Anterior cingulate cortex (tissue), 58 donors: ENCODE results near the gene RALGPS2.
A peak's percentile ranks its signal among the peaks of the same experiment; 100 is the strongest.
"Not testable (repeated sequence)": the region's sequence is repeated elsewhere in the genome, so short reads cannot be mapped to it uniquely, and the experiment has no call there.

Experiments used
- DNase-seq, 58 donors: peaks; one replicate each; lab custom pipeline; 2025; lab: John Stamatoyannopoulos, UW

The RALGPS2 gene

DNA sequence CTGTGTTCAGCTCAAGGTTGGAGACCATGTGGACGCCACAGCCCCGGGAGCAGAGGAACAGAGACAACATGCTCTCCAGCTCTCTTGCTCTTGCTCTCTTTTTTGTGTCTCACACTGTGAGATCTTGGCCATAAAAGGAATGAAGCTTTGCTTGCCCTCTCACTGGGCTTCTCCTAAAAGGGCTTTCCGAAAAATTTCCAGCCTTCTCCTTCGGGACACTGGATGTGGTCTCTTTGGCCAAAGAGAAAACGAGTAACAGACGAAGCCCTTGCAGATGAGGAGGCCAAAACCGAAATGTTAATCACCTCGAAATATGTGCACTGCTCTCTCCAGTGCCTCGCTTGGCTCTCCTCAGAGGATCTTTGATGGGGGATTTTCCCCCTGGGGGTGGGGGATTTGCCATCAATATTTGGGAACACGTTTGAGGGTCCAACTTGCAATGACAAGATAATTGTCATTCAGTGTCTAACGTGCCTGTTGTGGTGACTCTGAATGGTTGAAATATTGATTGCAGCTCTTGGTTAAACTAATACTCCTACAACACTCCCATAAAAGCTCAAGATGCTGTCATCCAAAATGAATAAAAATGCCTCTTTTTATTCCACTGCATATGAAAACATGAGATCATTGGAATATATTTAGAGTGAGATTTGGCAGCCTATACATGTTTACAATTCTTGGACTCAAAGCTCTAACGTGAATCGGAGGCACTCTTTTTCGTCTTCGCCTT lies 214.5 kb downstream of the RALGPS2 start:
- DNase-seq, result no peak

DNA sequence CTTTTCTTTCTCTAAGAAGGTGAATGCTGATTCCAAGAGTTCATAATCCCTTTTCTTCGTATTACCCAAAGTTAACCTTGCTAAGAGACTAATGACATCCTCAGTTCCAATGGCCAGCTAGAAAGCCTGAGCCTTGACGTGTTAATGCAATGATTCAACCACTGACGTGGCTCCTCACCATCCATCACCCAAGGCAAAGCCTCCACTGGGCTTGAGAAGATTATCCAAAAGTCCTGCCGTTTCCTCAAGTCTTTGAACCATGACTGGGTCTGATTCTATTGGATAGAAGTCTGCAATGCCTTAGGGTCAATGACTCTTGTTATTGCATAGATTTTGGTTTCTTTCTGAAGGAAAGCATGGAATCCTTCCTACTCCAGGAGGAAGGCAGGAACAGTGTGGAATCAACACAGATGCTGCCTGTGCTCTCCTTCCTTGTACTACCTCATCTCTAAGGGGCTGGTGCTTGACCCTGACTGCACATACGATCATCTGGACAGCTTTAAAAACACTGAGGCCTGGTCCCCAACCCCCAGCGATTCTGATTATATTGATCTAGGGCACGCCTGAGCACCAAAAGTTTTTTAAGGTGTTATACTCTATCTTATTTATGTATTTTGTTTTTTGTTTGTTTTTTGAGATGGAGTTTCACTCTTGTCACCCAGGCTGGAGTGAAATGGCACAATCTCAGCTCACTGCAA lies 215.2 kb downstream of the RALGPS2 start:
- DNase-seq, result no peak

DNA sequence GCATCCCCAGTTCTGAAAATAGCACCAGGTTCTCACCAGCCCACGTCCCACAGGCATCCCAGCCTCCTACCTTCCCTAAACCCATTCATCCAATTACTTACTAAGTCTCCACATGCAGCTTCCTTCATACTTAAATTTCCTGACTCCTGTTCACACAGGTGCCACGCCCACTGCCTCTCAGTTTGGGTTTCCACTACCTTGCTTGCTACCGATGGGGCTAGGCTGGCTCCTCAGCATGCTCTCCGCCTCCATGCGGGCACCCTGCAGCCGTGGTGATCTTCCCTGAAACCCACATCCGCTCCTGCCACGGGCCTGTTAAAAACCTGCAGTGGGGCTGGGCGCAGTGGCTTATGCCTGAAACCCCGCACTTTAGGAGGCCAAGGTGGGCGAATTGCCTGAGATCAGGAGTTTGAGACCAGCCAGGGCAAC lies 216.2 kb downstream of the RALGPS2 start:
- peak in 2 of 58 donors; percentile 6 to 23 for DNase-seq

DNA sequence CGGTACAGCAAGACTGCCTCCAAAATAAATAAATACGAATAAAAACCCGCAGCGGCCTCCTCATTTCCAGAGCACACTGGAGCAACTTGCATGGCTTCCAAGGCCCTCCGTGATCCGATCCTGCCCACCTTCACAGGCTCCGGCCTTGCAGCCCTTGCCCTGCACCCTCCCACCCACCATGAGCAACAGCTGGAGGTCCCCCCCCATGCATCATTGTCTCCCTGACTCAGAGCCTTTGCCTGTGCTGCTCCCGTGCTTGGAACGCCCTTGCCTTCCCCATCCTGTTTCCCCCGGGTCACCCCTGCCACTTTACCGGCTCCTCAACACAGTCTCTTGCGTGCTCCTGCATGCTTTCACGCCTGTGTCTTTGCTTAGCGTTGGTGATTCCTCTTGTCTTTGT lies 216.8 kb downstream of the RALGPS2 start:
- no peak for DNase-seq

DNA sequence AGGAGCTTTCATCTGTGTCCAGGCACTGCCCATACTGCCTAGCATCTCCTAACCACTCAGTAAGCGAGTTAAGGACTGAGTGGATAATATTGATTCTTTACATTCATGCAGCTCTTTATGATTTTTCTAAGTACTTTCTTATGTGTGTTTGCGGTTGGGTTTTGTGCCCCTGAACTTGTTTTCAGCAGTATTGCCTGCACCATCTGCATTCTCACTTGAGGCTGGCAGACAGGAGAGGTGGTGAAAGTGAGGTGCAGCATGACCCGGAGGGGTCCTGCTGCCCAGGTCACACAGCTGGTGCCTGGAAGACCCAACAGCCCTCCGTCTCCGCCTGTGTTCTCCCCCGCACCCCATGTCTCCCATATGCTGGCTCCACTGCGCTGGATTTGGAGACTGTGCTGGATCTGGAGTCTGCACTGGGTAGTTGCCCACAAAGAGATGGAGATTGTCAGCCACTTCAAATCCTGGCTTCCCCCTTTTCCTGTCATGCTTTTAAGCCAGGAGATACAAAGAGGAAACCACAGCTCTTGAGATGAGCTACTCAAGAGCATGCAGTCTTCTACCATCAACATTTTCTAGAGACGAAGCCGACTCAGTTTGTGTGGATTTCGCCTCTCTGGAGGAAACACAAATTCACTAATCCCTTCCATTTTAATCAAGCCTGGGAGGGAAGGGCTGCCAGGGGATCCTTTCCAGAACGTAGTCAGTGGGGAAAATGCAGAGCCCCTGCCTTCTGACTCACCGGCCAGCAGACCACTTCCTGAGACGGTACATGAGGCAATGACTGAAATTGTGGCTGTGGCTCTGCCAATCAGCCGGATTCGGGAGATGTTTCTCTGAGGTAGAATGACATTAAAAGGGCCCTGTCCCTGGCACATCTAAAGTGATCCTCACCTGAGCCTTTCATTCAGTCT lies 217.5 kb downstream of the RALGPS2 start:
- DNase-seq, result no peak

DNA sequence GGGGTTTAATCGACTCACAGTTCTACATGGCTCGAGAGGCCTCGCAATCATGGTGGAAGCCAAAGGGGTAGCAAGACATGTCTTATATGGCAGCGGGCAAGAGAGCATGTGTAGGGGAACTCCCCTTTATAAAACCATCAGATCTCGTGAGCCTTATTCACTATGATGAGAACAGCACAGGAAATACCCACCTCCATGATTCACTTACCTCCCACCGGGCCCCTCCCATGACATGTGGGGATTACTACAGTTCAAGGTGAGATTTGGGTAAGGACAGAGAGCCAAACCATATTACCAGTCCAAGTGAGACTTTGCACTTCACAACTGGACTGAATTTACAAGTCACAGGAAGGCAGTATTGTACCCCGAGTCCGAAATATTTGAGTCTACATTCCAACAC lies 219.7 kb downstream of the RALGPS2 start:
- DNase-seq, result no peak

DNA sequence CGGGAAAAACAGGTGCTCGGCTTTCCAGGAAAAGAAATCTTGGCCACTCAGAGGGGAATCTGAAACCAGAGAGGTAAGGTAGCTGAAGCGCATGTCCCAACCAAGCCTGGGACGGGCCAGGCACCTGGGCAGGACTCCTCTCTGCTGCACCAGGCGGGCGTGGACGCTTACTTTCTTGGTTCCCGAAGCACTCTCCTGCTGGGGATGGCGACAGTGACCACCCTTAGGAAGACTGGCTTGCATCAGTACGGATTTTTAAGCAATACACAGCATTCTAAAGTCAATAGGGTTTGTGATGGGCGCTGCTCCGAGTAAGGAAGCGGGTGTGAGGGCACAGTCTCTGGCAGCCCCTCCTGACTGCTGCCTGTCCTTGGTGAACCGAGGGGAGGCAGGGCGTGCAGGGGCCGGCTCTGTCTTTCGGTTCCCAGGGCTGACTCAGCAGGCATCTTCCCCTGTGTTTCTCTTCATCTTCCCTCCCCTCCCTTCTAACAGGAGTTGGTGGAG lies 220.8 kb downstream of the RALGPS2 start:
- no peak for DNase-seq

DNA sequence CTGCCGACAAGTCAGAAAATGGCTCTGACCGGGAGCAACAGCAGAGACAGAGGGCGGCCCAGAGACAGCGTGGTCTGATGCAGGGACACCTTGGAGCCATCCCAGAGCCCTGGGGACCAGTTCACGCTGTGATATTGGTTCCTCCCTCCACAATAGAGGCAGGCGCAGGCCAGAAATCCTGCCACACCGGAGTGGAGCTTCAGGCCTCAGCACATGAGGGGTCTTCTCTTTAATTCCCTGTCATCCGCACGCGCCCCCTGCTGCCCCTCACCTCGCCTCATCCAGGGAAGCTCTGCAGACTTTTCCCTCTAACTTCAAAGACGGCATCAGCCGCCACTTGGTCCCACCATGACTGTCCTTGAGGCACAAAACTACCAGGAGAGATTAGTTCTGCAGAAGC lies 221.4 kb downstream of the RALGPS2 start:
- DNase-seq, result no peak

DNA sequence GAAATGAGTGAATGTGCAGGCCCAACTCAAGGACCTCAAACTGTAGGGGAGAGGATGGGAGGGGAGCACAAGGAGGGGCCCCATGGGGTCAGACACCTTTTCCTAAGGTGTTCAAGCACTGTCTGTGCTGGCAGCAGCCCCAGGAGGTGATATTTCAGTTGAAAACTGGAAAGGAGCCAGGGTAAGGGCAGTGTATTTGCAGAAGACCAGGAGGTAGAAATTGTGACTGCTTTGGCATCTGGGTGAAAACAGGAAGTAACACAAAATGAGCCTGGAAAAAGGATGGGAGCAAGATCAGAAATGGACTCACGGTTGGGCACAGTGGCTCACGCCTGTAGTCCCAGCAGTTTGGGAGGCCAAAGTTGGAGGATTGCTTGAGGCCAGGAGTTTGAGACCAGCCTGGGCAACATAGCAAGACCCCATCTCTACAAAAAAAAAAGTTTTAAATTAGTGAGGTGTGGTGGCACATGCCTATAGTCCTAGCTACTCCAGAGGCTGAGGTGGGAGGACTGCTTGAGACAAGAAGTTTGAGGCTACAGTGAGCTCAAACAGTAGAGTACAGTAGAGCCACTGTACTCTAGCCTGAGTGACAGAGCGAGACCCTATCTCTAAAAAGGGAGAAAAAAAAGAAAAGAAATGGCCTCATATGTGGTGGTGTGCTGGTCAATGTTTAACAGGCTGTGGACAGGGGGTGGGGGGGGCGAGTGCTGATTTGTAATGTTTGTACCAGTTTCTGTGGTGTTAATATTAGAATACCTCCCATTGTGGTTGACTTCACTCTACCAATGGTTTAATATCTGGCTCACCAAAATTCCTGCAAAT lies 222.0 kb downstream of the RALGPS2 start:
- no peak for DNase-seq

DNA sequence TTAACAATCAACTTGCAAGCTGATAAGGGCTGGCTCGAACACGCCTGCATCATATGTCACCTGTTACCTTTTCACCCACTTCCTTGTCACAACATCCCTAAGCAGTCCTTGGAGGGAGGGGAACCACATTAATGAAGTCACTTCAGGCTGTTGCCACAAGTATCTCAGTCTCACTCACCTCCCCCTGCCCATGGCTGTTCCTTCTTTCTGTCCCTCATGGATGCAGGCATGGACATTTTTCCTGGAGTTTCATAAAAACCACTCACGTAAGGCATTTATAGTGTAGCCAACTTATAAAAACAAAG lies 222.6 kb downstream of the RALGPS2 start:
- DNase-seq, result no peak

DNA sequence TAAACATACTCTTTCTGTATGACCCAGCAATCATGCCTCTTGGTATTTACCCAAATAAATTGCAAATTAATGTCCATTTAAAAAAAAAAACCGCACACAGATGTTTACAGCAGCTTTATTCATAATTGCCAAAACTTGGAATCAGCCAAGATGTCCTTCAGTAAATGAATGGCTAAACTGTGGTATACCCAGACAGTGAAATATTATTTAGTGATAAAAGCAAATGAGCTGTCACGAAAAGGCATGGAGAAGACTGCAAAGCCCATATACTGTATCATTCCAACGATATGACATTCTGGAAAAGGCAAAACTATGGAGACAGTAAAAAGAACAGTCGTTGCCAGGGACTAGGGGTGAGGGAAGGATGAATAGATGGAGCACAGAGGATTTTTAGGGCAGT lies 223.6 kb downstream of the RALGPS2 start:
- no peak for DNase-seq

DNA sequence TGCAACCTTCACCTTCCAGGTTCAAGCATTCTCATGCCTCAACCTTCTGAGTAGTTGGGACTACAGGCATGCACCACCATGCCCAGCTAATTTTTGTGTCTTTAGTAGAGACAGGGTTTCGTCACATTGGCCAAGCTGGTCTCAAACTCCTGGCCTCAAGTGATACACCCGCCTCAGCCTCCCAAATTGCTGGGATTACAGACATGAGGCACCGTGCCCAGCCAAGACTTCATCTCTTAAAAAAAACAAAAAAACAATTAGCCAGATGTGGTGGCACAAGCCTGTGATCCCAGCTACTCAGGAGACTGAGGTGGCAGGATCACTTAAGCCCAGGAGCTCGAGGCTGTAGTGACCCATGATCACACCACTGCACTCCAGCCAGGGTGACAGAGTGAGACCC lies 224.8 kb downstream of the RALGPS2 start:
- not testable (repeated sequence) for DNase-seq

DNA sequence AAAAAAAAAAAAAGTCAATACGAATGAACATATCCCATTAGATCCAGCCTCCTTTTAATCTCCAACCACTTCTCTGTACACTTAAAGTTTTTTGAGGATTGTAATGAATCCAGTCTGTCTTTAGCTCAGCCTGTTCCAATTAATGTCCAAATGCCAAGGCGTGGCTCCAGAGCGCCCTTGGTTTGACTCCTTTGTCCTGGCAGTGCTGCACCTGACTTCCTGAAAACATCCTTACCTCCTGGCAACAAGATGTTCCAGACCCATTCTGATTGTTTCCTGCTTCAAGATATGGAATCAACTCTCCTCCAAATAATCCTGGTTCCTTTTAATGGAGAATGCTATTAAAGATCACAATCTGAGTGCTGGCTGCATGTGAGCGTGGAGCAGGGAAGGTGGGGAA lies 226.6 kb downstream of the RALGPS2 start:
- no peak for DNase-seq

DNA sequence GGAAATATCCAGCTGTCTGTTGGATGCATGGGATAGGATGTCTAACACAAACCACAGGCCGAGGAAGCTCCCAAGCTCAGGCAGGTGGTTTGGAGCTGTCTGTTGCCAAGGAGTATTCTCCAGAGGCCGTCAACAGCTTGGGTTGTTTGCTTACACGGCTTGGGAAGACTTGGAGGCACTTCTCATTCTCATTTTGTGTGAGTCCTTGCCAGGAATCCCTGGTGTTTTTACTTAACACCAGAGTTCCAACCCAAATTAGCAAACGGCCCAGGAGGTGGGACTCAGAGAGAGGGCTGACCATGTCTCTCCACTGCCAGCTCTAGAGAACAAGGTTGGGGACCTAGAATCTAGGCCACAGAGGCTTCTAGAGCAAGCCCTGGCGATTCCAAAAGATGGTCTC lies 228.0 kb downstream of the RALGPS2 start:
- DNase-seq, result peak in 2 of 58 donors; percentile 15 to 18

DNA sequence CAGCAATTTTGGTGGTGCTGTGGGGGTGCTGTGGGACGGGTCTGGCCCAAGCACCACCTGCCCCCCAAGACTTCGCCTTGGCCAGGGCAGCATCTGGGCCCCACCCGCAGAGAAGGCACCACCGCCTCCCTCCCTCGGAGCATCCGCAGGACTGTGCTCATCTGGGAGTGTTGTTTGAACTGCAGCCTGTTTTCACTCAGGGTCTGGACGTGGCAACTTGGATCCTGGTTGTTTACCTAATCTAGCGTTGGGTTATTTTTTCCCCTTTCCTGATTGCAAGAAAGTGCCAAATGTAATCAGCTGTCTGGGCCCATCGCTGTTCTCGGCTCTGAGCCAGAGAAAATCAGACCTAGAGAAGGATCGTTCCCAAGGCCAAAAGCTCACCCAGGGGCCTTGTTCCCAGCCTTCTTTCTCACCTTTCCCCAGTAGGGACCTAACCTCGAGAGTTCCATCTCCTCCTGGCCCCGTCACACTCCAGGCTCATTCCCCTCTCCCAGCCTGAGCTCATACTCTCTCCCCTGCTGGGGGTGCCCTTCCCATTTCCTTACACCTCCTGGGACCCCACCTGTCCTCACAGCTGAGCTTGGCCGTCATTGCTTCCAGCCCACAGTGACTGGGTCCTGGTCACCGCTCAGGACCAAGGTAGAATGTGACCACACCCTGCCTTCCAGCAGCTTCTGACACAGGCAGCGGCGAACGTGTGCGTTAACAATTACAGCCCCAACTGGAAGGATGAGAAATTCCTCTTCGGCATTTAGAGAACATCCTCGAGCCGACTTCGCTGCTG lies 228.7 kb downstream of the RALGPS2 start:
- no peak for DNase-seq

DNA sequence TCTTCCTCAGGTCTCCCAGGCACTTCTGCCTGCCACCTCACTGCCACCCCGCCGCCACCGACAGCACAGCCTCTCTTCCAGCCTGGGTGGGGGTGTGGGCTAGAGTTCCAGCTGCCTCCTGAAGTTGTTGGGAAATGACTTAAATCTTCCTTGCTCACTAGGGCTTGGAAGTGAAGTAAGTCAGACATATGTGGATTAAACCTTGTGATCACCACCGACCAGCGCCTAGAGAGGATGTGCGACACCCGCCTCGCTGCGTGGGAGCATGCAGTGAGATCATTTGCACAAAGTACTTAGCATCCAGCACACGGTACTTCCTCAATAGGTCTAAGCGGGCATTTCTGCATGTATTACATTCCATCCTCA lies 229.3 kb downstream of the RALGPS2 start:
- DNase-seq, result peak in 4 of 58 donors; percentile 12 to 31 (median 16)

DNA sequence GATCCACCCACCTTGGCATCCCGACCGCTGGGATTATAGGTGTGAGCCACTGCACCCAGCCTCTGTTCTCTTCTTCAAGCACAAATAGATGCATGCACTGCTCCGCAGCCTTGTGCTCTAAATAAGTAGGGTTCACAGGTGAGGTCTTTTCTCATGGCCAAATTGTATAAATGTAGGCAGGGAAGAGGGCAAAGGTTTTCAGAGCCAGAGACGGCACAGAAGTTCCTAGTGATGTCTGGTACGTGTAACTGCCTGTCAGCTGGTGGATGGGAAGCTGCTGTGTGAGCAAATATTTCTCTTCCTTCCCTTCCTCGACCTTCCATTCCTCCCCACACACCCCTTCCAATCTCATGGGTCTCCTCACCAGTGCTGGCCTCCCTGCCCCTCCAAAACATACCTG lies 229.9 kb downstream of the RALGPS2 start:
- no peak for DNase-seq

DNA sequence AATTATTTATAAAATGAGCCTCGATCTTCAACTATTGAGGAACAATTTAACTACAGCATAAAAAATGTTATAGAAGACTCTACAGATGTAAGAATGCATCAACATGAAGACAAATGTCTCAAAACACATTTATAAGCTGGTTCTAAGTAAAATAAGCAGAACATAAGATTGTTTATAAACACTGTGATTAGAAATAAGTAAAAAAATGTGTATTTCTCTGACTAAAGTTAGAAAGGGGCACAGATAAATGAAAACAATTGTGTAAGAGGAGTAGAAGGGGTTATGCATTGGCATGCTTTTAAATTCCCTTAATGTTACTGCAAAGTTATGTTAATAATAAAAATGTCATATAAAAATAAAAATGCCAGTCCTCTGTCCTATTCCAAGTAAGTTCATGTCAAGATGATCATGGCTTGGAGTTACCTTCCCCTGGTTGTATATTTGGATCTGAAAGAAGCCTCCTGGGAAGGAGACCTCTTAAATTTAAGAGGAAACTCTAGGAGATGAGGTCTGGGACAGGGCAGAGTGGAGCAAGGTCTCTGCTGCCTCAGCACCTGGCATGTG lies 230.4 kb downstream of the RALGPS2 start:
- no peak for DNase-seq

DNA sequence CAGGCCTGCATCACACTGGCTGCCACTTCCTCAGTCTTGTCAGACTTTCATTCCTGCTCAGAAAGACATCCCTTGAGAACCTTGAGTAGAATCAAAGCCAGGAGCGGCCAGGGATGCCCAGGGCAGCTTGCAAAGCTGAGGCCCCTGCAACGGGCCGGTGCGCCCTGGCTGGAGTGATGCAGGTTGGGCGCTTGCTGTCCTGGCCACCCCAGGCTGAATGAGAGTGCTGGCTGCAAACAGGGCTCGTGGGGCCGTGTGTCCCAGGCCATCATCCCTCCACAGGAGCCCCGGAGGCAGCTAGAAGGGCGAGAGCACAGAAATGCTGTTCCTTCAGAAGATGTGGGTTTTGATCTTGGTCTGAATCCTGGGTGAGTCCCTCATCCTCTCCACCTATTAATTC lies 233.4 kb downstream of the RALGPS2 start:
- DNase-seq, result no peak
